SU-DHL-6 (cell line): ENCODE data around the gene EFCAB12.

Experiments used
- EZH2phosphoT487 ChIP-seq: fragments of 200-600 bp; sonication (generic), shearing (Covaris generic); conservative IDR thresholded peaks from 2 replicates; pipeline ENCODE4 v1.6.1; 2018; ENCODE audit warnings: mild to moderate bottlenecking, antibody characterized with exemption, low read length, moderate library complexity, mixed read lengths
- TF ChIP-seq, protein P1 (sequence below): fragments of 200-600 bp; sonication (generic); IDR thresholded peaks from one replicate; pipeline ENCODE4 v1.5.1; 2017; ENCODE audit warnings: antibody characterized with exemption, mild to moderate bottlenecking, low read length, moderate library complexity; ENCODE audit not compliant: insufficient read depth, poor library complexity, severe bottlenecking

DNA sequence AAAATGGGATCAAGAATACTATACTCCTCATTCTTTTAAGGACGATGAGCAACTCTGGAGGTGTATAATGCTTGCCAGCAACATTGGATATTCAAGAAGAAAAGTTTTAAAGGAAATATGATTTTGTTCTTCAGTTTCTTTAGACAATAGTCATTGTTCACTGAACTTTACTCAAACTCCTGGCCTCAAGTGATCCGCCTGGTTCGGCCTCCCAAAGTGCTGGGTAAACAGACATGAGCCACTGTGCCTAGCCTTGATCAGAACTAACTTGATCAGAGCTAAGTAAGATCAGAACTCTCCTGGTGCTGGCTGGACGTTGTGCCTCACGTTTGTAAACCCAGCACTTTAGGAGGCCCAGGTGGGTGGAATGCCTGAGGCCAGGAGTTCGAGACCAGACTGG lies 12.6 kb downstream of the EFCAB12 start:
- TF ChIP-seq, protein P1, sequence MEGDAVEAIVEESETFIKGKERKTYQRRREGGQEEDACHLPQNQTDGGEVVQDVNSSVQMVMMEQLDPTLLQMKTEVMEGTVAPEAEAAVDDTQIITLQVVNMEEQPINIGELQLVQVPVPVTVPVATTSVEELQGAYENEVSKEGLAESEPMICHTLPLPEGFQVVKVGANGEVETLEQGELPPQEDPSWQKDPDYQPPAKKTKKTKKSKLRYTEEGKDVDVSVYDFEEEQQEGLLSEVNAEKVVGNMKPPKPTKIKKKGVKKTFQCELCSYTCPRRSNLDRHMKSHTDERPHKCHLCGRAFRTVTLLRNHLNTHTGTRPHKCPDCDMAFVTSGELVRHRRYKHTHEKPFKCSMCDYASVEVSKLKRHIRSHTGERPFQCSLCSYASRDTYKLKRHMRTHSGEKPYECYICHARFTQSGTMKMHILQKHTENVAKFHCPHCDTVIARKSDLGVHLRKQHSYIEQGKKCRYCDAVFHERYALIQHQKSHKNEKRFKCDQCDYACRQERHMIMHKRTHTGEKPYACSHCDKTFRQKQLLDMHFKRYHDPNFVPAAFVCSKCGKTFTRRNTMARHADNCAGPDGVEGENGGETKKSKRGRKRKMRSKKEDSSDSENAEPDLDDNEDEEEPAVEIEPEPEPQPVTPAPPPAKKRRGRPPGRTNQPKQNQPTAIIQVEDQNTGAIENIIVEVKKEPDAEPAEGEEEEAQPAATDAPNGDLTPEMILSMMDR = no peak
- no peak for TF ChIP-seq EZH2phosphoT487
